GM12878 (cell line): ENCODE data around the gene ARHGAP26. TPM values are rescaled to one million over a fixed set of nuclear protein-coding genes. Genes with fewer than 3 reads are reported as not detected.

Experiments used
- ATAC-seq: fragments of 200-7000 bp; cut with Tn5 transposase; 3 replicates; pipeline ENCODE4 v1.9.1; 2020; ENCODE audit warnings: mild to moderate bottlenecking, moderate library complexity
- BruUV-seq: library from RNA; stranded (reverse); fragments of 400-500 nt; replicated peaks from 2 replicates; lab custom pipeline; 2021; lab: Mats Ljungman, UMichigan
- CTCF ChIA-PET: fragments of 300-600 bp; sonication (Branson Sonifier 250); formaldehyde crosslinking; extraction: SDS; loops from one replicate; lab custom pipeline; 2021; ENCODE audit warnings: inconsistent platforms; lab: Yijun Ruan, JAX
- POLR2A ChIA-PET: fragments of 350-600 bp; formaldehyde crosslinking; extraction: SDS; loops from one replicate; lab custom pipeline; 2021; ENCODE audit warnings: inconsistent platforms; lab: Charles Lee
- RAD21 ChIA-PET: fragments of 300-600 bp; sonication (Branson Sonifier 250); formaldehyde crosslinking; loops from one replicate; lab custom pipeline; 2023; ENCODE audit warnings: antibody characterized with exemption; ENCODE audit not compliant: unreplicated experiment; lab: Charles Lee
- SMC1A ChIA-PET: fragments of 300-600 bp; sonication (Branson Sonifier 250); formaldehyde crosslinking; loops from one replicate; lab custom pipeline; 2023; ENCODE audit not compliant: unreplicated experiment, uncharacterized antibody; lab: Charles Lee
- DNase-seq: peaks from one replicate; pipeline ENCODE4 v3.0.0-alpha.2; 2011; ENCODE audit warnings: low read depth, low spot score
- FAIRE-seq: peaks from 3 replicates; lab custom pipeline; 2011; peaks lifted over from hg19 to GRCh38; lab: Jason Lieb, UNC
- H2AFZ ChIP-seq: 2 replicates; pipeline ENCODE4 v1.6.0; 2011; ENCODE audit warnings: low read depth, low read length, control low read depth; ENCODE audit not compliant: control insufficient read depth
- H3K27ac ChIP-seq: 2 replicates; pipeline ENCODE4 v1.5.1; 2011; ENCODE audit warnings: control low read depth; ENCODE audit not compliant: control insufficient read depth, insufficient read depth
- H3K27me3 ChIP-seq, 2 experiments: replicated peaks in 1 of 2; 2 replicates each; pipeline versions ENCODE4 v1.6.0 to v1.6.1; 2011; ENCODE audit warnings: low read length in 1 of 2; ENCODE audit not compliant: control insufficient read depth in 2 of 2, insufficient read depth in 2 of 2
- H3K36me3 ChIP-seq, 2 experiments: 2 replicates each; pipeline ENCODE4 v1.5.1; 2011; ENCODE audit warnings: low read length in 1 of 2; ENCODE audit not compliant: control insufficient read depth in 2 of 2, insufficient read depth in 2 of 2
- H3K4me1 ChIP-seq: 2 replicates; pipeline ENCODE4 v1.6.1; 2011; ENCODE audit warnings: mild to moderate bottlenecking, low read length, moderate library complexity, mixed read lengths; ENCODE audit not compliant: control insufficient read depth, insufficient read depth
- H3K4me2 ChIP-seq: 2 replicates; pipeline ENCODE4 v1.6.0; 2011; ENCODE audit warnings: control low read depth; ENCODE audit not compliant: control insufficient read depth, insufficient read depth
- H3K4me3 ChIP-seq: fragments of 200-600 bp; sonication (generic); 2 replicates; pipeline ENCODE4 v1.5.1; 2016
- H3K79me2 ChIP-seq: 2 replicates; pipeline ENCODE4 v1.6.0; 2011; ENCODE audit warnings: low read length; ENCODE audit not compliant: control insufficient read depth, insufficient read depth
- H3K9ac ChIP-seq: 2 replicates; pipeline ENCODE4 v1.8.0; 2011; ENCODE audit warnings: low read length, control low read depth, mixed read lengths; ENCODE audit not compliant: control insufficient read depth, insufficient read depth
- H3K9me3 ChIP-seq: replicated peaks from 3 replicates; pipeline ENCODE4 v1.5.1; 2011; ENCODE audit warnings: mild to moderate bottlenecking, low read length; ENCODE audit not compliant: control insufficient read depth, insufficient read depth
- H4K20me1 ChIP-seq: 2 replicates; pipeline ENCODE4 v1.6.0; 2011; ENCODE audit not compliant: control insufficient read depth, insufficient read depth
- ATF3 ChIP-seq: IDR thresholded peaks from 2 replicates; pipeline ENCODE4 v1.6.1; 2011; ENCODE audit warnings: low read depth, mild to moderate bottlenecking, low read length, moderate library complexity, borderline replicate concordance; ENCODE audit errors: extremely low read depth
- CBX3 ChIP-seq: fragments of 200-600 bp; sonication (generic); IDR thresholded peaks from 2 replicates; pipeline ENCODE4 v1.6.1; 2016; ENCODE audit warnings: low read depth, borderline replicate concordance
- CBX5 ChIP-seq: sonication (generic); IDR thresholded peaks from 2 replicates; pipeline ENCODE4 v1.6.1; 2016; ENCODE audit warnings: low read depth, moderate library complexity, mild to moderate bottlenecking, inconsistent platforms
- CREB1 ChIP-seq: IDR thresholded peaks from 2 replicates; pipeline ENCODE4 v1.6.1; 2012; ENCODE audit warnings: low read depth, mild to moderate bottlenecking, inconsistent platforms
- MYB ChIP-seq: fragments of 150-350 bp; IDR thresholded peaks from 2 replicates; pipeline ENCODE4 v1.6.1; 2014; ENCODE audit warnings: mild to moderate bottlenecking, low read depth, low read length, borderline replicate concordance
- NFYB ChIP-seq: IDR thresholded peaks from 2 replicates; pipeline ENCODE4 v1.6.1; 2011; ENCODE audit warnings: low read depth, mild to moderate bottlenecking, low read length, improper control_type of control experiment, moderate library complexity; ENCODE audit not compliant: insufficient read depth
- NKRF ChIP-seq: fragments of 450-650 bp; conservative IDR thresholded peaks from 2 replicates; pipeline ENCODE4 v1.6.1; 2017; ENCODE audit warnings: mild to moderate bottlenecking, moderate library complexity
- RAD21 ChIP-seq: IDR thresholded peaks from 2 replicates; pipeline ENCODE4 v1.6.1; 2011; ENCODE audit warnings: mild to moderate bottlenecking, low read depth, low read length, moderate library complexity; ENCODE audit not compliant: insufficient read depth
- RBBP5 ChIP-seq: fragments of 200-600 bp; sonication (generic); conservative IDR thresholded peaks from 2 replicates; pipeline ENCODE4 v1.6.1; 2016
- SPI1 ChIP-seq: IDR thresholded peaks from 2 replicates; pipeline ENCODE4 v1.6.1; 2011; ENCODE audit warnings: low read depth, mild to moderate bottlenecking, low read length, moderate library complexity, borderline replicate concordance; ENCODE audit not compliant: insufficient read depth
- ZBTB33 ChIP-seq: fragments of 450-650 bp; IDR thresholded peaks from 2 replicates; pipeline ENCODE4 v1.6.1; 2017; ENCODE audit warnings: mild to moderate bottlenecking
- WGBS: methylation state at CpG from one replicate; pipeline ENCODE4 v1.1.6; 2016; ENCODE audit warnings: low lambda C conversion rate; ENCODE audit not compliant: insufficient replicate concordance, insufficient coverage; ENCODE audit errors: missing lambda C conversion rate; 5-methylcytosine and 5-hydroxymethylcytosine counted together
- in situ Hi-C: fragments of 300-500 bp; cut with MboI; formaldehyde crosslinking; loops from 9 replicates; pipeline ENCODE4 v1.14.3; 2018; ENCODE audit warnings: mixed read lengths
- intact Hi-C: fragments of 100-400 bp; cut with micrococcal nuclease; formaldehyde crosslinking; loops from one replicate; pipeline ENCODE4 v1.14.2; 2022; ENCODE audit not compliant: unreplicated experiment
- polyA plus RNA-seq, 11 experiments: library from polyadenylated mRNA; depleted of rRNA in 4 of 11; unstranded in 6 of 11; stranded (reverse) in 5 of 11; fragments of >200 nt; fragmentation: Nextera tagmentation in 4 of 11; fragmentation: Illumina TruSeq in 1 of 11; extraction: Ambion mirVana in 4 of 11; extraction: Trizol in 1 of 11; gene quantifications; 1 replicate in 1 of 11; 2 replicates in 10 of 11; pipeline versions ENCODE4 v1.2.1 to v1.2.3, GENCODE V29; 2011 to 2016; ENCODE audit warnings: inconsistent platforms in 2 of 11, missing spikeins in 2 of 11, low read depth in 1 of 11
- total RNA-seq, 4 experiments: library from RNA; depleted of rRNA in 3 of 4; stranded (reverse); fragments of >200 nt in 3 of 4; fragmentation: Illumina TruSeq in 1 of 4; extraction: Trizol in 1 of 4; gene quantifications; 2 replicates each; pipeline versions ENCODE4 v1.2.1 to v1.2.3, GENCODE V29; 2013 to 2021

ARHGAP26 gene
- total and polyA plus RNA-seq, 10 of the 15 experiments (the other 5 are each of a cell fraction or from before 2014, with no cell fraction given), result 9.4 to 41.5 (median 19.3) TPM

- H3K9me3 ChIP-seq, result peaks cover 7% of the 10 kb centered on the region; the same call in 2 of the 3 replicates
- in situ Hi-C loops (no loop called here), intact Hi-C loops (no loop called here)
- no peak for TF ChIP-seq NFYB
- TF ChIP-seq MYB, result no peak
- TF ChIP-seq CBX5, result peak; percentile 89
- peak; percentile 93; the same call in 1 of the 2 replicates for TF ChIP-seq CBX3
- TF ChIP-seq RAD21, result no peak
- H3K36me3 ChIP-seq, result no peaks in the 10 kb centered on the region; a peak in 1 of 4 replicates
- POLR2A ChIA-PET, result interaction anchor here (1.2 to 4.7 kb wide), 7 partner anchors 9 to 133 kb away, joined by 3 to 23 read pairs (median 8); no protein-coding TSS in a partner anchor
- WGBS, result 93% methylated on average over 3 of the region's 3 CpGs
- DNase-seq, result no peak
- RAD21 ChIA-PET, result interaction anchor here (0.7 to 10.8 kb wide), 8 partner anchors 9 to 391 kb away, joined by 3 to 227 read pairs (median 9); no protein-coding TSS in a partner anchor
- no peaks in the 10 kb centered on the region for H4K20me1 ChIP-seq
- FAIRE-seq, result no peak
- peaks cover 38% of the 10 kb centered on the region for H3K4me1 ChIP-seq
- no peaks in the 10 kb centered on the region; the same call in 1 of the 2 replicates for H3K79me2 ChIP-seq
- ATAC-seq, result no peak
- no peak overlapping the region for H3K9ac ChIP-seq
- SMC1A ChIA-PET, result interaction anchor here (1.0 to 12.3 kb wide), 12 partner anchors 10 to 191 kb away, joined by 3 to 193 read pairs (median 28); no protein-coding TSS in a partner anchor
- no peaks in the 10 kb centered on the region for H3K27me3 ChIP-seq
- H3K4me2 ChIP-seq, result no peak overlapping the region
- BruUV-seq, result no TSS peak
- CTCF ChIA-PET, result interaction anchor here (1.1 to 8.7 kb wide), 7 partner anchors 10 to 244 kb away, joined by 3 to 82 read pairs (median 4); no protein-coding TSS in a partner anchor
- no peak overlapping the region for H3K4me3 ChIP-seq
- H2AFZ ChIP-seq, result no peak overlapping the region
- H3K27ac ChIP-seq, result no peak overlapping the region
These were observed 420.2 kb downstream of the ARHGAP26 start for GRCh38 chr5:143190260-143190810.

- no peaks in the 10 kb centered on the region for H3K27me3 ChIP-seq
- RAD21 ChIA-PET, result interaction anchor here (0.6 kb wide), 1 partner anchor 75 kb away, joined by 3 read pairs; no protein-coding TSS in a partner anchor
- H3K4me2 ChIP-seq, result no peak overlapping the region
- no peak overlapping the region for H3K27ac ChIP-seq
- H3K9ac ChIP-seq, result no peak overlapping the region
- no peaks in the 10 kb centered on the region; the same call in 1 of the 2 replicates for H3K79me2 ChIP-seq
- BruUV-seq, result no TSS peak
- ATAC-seq, result no peak
- 97% methylated on average over 4 of the region's 4 CpGs for WGBS
- no peaks in the 10 kb centered on the region; a peak in 1 of 4 replicates for H3K36me3 ChIP-seq
- SMC1A ChIA-PET, result interaction anchor here (1.0 to 12.3 kb wide), 3 partner anchors 10 to 25 kb away, joined by 3 to 193 read pairs (median 3); no protein-coding TSS in a partner anchor
- intact Hi-C loops (no loop called here), in situ Hi-C loops (no loop called here)
- CTCF ChIA-PET, result interaction anchor here (1.3 kb wide), 1 partner anchor 271 kb away, joined by 3 read pairs; no protein-coding TSS in a partner anchor
- POLR2A ChIA-PET, result no interaction called here
- peaks cover 7% of the 10 kb centered on the region; the same call in 2 of the 3 replicates for H3K9me3 ChIP-seq
- no peak for DNase-seq
- H2AFZ ChIP-seq, result no peak overlapping the region
- H3K4me3 ChIP-seq, result no peak overlapping the region
- no peak for FAIRE-seq
- H3K4me1 ChIP-seq, result peaks cover 26% of the 10 kb centered on the region
- no peaks in the 10 kb centered on the region for H4K20me1 ChIP-seq
- TF ChIP-seq RAD21 (no peak), ZBTB33 (no peak), NKRF (no peak), SPI1 (no peak), ATF3 (no peak), RBBP5 (no peak), CREB1 (no peak)
These were observed 421.5 kb downstream of the ARHGAP26 start for GRCh38 chr5:143191720-143192119.
